Measurements from ENCODE around the gene STRADA. TPM values are rescaled to one million over a fixed set of nuclear protein-coding genes. Genes with fewer than 3 reads are reported as not detected.

Gene STRADA
- total and polyA plus RNA-seq, 10 of the 15 experiments (the other 5 are each of a cell fraction or from before 2014, with no cell fraction given), result 13.3 to 54.1 (median 44.0) TPM

DNA sequence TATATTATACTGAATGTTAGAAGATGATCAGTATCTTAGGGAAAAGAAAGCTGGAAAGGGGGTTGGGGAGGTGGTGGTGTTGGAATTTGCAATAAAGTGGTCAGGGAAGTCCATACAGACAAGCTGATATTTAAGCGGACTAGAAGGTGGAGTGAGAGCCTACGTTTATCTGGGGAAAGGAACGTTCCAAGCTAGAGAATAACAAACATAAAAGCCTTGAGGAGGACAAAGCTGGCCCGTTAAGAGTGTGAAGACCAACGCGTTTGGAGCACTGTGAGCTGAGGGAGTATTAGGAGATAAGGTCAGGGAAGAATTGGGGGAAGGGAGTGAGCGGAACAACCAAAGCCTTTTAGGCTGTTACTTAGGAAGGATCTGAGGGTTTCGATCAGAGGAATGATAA is 33.8 kb upstream of the STRADA start:
- Histone ChIP-seq H3K27ac (ENCODE audit: control insufficient read depth, insufficient read depth) (0 out of 2 replicates have a peak overlapping the region, but pooled peaks have one; percentile 65), H3K4me1 (ENCODE audit: control insufficient read depth, insufficient read depth, low read length) (peaks cover 3% of the 10 kb centered on the region; the same call in 1 of the 2 replicates), H3K4me3 (peak overlapping the region; percentile 100), H3K9me3 (replicated peaks; ENCODE audit: control insufficient read depth, insufficient read depth, low read length) (no peaks in the 10 kb centered on the region), H4K20me1 (ENCODE audit: control insufficient read depth, insufficient read depth) (peaks cover 3% of the 10 kb centered on the region), H3K79me2 (ENCODE audit: control insufficient read depth, insufficient read depth, low read length) (peaks cover 90% of the 10 kb centered on the region), H3K36me3 (ENCODE audit: control insufficient read depth in 2 of 2, insufficient read depth in 2 of 2, low read length in 1 of 2) (peaks cover 0 to 7% of the 10 kb centered on the region in 2 experiments; a peak in 2 of 4 replicates), H3K4me2 (ENCODE audit: control insufficient read depth, insufficient read depth) (peak overlapping the region; percentile 68), H3K9ac (ENCODE audit: control insufficient read depth, insufficient read depth, low read length) (peak overlapping the region; percentile 78), H2AFZ (ENCODE audit: control insufficient read depth, low read depth, low read length) (no peak overlapping the region), H3K27me3 (replicated peaks in 1 of 2; ENCODE audit: control insufficient read depth in 2 of 2, insufficient read depth in 2 of 2, low read length in 1 of 2) (no peaks in the 10 kb centered on the region)
- in situ Hi-C loops (cut with MboI) (no loop called here), intact Hi-C loops (cut with micrococcal nuclease; ENCODE audit: unreplicated experiment) (loop anchor here (10.0 kb wide), 1 partner anchor 151 kb away; the partner anchor contains the start of gene MAP3K3)
- WGBS (ENCODE audit: insufficient coverage, insufficient replicate concordance, low lambda C conversion rate, missing lambda C conversion rate), result 28% methylated on average over 8 of the region's 8 CpGs
- ChIA-PET CTCF (interaction anchor here (0.8 to 2.5 kb wide), 13 partner anchors 8 to 350 kb away, joined by 3 to 7 read pairs (median 4); partner anchors contain the start of gene GH2), SMC1A (ENCODE audit: uncharacterized antibody, unreplicated experiment) (interaction anchor here (0.8 to 2.4 kb wide), 15 partner anchors 8 to 78 kb away, joined by 3 to 12 read pairs (median 5); partner anchors contain the start of genes FTSJ3, LIMD2 and STRADA), RAD21 (ENCODE audit: unreplicated experiment) (interaction anchor here (1.0 to 3.6 kb wide), 7 partner anchors 9 to 154 kb away, joined by 3 to 19 read pairs (median 4); partner anchors contain the start of gene MAP3K3), POLR2A (interaction anchor here (0.5 to 6.1 kb wide), 14 partner anchors 9 to 620 kb away, joined by 3 to 49 read pairs (median 10); partner anchors contain the start of genes FTSJ3, PSMC5, SMARCD2 and STRADA)
- FAIRE-seq (no peak), DNase-seq (ENCODE audit: low read depth, low spot score) (no peak), ATAC-seq (no peak)
- BruUV-seq (replicated peaks), result no TSS peak
- TF ChIP-seq RFX5 (IDR thresholded peaks at IDR 0.05; ENCODE audit: low read depth, low read length) (no peak), DPF2 (IDR thresholded peaks at IDR 0.05) (no peak), YBX1 (IDR thresholded peaks at IDR 0.05) (no peak), SMC3 (IDR thresholded peaks at IDR 0.05; ENCODE audit: borderline replicate concordance, low read length) (no peak), HDGF (IDR thresholded peaks at IDR 0.05) (peak; percentile 39; the same call in 1 of the 2 replicates), NR2C1 (IDR thresholded peaks at IDR 0.05) (no peak), RAD51 (IDR thresholded peaks at IDR 0.05) (no peak)
- TF ChIP-seq, protein P1, sequence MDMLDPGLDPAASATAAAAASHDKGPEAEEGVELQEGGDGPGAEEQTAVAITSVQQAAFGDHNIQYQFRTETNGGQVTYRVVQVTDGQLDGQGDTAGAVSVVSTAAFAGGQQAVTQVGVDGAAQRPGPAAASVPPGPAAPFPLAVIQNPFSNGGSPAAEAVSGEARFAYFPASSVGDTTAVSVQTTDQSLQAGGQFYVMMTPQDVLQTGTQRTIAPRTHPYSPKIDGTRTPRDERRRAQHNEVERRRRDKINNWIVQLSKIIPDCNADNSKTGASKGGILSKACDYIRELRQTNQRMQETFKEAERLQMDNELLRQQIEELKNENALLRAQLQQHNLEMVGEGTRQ (IDR thresholded peaks at IDR 0.05; ENCODE audit: borderline replicate concordance, low read depth, low read length), result no peak
- TF ChIP-seq, protein P2, sequence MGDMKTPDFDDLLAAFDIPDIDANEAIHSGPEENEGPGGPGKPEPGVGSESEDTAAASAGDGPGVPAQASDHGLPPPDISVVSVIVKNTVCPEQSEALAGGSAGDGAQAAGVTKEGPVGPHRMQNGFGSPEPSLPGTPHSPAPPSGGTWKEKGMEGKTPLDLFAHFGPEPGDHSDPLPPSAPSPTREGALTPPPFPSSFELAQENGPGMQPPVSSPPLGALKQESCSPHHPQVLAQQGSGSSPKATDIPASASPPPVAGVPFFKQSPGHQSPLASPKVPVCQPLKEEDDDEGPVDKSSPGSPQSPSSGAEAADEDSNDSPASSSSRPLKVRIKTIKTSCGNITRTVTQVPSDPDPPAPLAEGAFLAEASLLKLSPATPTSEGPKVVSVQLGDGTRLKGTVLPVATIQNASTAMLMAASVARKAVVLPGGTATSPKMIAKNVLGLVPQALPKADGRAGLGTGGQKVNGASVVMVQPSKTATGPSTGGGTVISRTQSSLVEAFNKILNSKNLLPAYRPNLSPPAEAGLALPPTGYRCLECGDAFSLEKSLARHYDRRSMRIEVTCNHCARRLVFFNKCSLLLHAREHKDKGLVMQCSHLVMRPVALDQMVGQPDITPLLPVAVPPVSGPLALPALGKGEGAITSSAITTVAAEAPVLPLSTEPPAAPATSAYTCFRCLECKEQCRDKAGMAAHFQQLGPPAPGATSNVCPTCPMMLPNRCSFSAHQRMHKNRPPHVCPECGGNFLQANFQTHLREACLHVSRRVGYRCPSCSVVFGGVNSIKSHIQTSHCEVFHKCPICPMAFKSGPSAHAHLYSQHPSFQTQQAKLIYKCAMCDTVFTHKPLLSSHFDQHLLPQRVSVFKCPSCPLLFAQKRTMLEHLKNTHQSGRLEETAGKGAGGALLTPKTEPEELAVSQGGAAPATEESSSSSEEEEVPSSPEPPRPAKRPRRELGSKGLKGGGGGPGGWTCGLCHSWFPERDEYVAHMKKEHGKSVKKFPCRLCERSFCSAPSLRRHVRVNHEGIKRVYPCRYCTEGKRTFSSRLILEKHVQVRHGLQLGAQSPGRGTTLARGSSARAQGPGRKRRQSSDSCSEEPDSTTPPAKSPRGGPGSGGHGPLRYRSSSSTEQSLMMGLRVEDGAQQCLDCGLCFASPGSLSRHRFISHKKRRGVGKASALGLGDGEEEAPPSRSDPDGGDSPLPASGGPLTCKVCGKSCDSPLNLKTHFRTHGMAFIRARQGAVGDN (IDR thresholded peaks at IDR 0.05), result no peak
